Esophagus squamous epithelium (tissue), 5 donors: ENCODE results near the gene CD34. TPM values are rescaled to one million over a fixed set of nuclear protein-coding genes. Genes with fewer than 3 reads are reported as not detected.

ENCODE experiments used
- DNase-seq: peaks from one replicate; lab custom pipeline; 2025; lab: John Stamatoyannopoulos, UW
- H3K27ac ChIP-seq, 4 donors: fragments of 200-600 bp; sonication (generic); one replicate each; pipeline ENCODE4 v1.5.1; 2016 to 2019; ENCODE audit warnings: mild to moderate bottlenecking in 1 of 4
- H3K27me3 ChIP-seq, 4 donors: fragments of 200-600 bp; sonication (generic); 1 replicate in 3 of 4; 2 replicates in 1 of 4; pipeline versions ENCODE4 v1.5.1 to v1.6.0; 2017 to 2021; ENCODE audit warnings: antibody characterized with exemption in 1 of 4
- H3K36me3 ChIP-seq, 3 donors: fragments of 200-600 bp; sonication (generic); one replicate each; pipeline ENCODE4 v1.5.1; 2016 to 2019
- H3K4me1 ChIP-seq, 3 donors: fragments of 200-600 bp; sonication (generic); one replicate each; pipeline ENCODE4 v1.5.1; 2017 to 2019
- H3K4me3 ChIP-seq, 4 donors: fragments of 200-600 bp; sonication (generic); 1 replicate in 3 of 4; 2 replicates in 1 of 4; pipeline ENCODE4 v1.5.1; 2016 to 2019; ENCODE audit warnings: mild to moderate bottlenecking in 2 of 4, moderate library complexity in 1 of 4
- H3K9me3 ChIP-seq, 3 donors: fragments of 200-600 bp; sonication (generic); one replicate each; pipeline ENCODE4 v1.5.1; 2016 to 2019
- CTCF ChIP-seq, 6 experiments: fragments of 450-650 bp in 4 of 6; fragments of 200-600 bp in 2 of 6; sonication (generic) in 2 of 6; IDR thresholded peaks; one replicate each; pipeline ENCODE4 v1.5.1; 2016 to 2019; ENCODE audit warnings: antibody characterized with exemption in 6 of 6, mild to moderate bottlenecking in 4 of 6, moderate library complexity in 4 of 6
- POLR2A ChIP-seq, 4 donors: fragments of 450-650 bp; IDR thresholded peaks; one replicate each; pipeline ENCODE4 v1.6.1; 2017; ENCODE audit warnings: antibody characterized with exemption in 4 of 4, mild to moderate bottlenecking in 4 of 4, moderate library complexity in 3 of 4
- WGBS, 2 donors: methylation state at CpG; one replicate each; pipeline ENCODE4 v1.1.5; 2018; 5-methylcytosine and 5-hydroxymethylcytosine counted together
- intact Hi-C: fragments of 100-400 bp; cut with DNase I; formaldehyde crosslinking; loops from one replicate; pipeline ENCODE4 v1.15.0; 2022
- total RNA-seq, 4 donors: library from RNA; depleted of rRNA; stranded (reverse); fragments of >200 nt; gene quantifications; one replicate each; pipeline ENCODE4 v1.1.0, GENCODE V29; 2016
- donor health status: DM: yes; HTN: yes; CAD: no.

Gene CD34
- total RNA-seq, 4 donors from 2014 or later = 1.3 to 32.2 (median 11.0) TPM

- TF ChIP-seq CTCF (IDR thresholded peaks at IDR 0.05) (no peak), POLR2A (IDR thresholded peaks at IDR 0.05) (no peak)
Measured at GRCh38 chr1:207831517-207832327, 79.2 kb downstream of the CD34 start.

More at GRCh38 chr1:207831517-207832327, 79.2 kb downstream of the CD34 start:
- H3K4me1 ChIP-seq = peaks cover 39 to 95% (median 66%) of the 10 kb centered on the region in 3 donors
- no peak for DNase-seq
- H3K27ac ChIP-seq = peak overlapping the region; percentile 63 to 95 (median 76)
- no peaks in the 10 kb centered on the region for H3K27me3 ChIP-seq
- H3K36me3 ChIP-seq = peaks cover 0 to 30% (median 0%) of the 10 kb centered on the region in 3 donors
- H3K9me3 ChIP-seq = no peaks in the 10 kb centered on the region
- H3K4me3 ChIP-seq = no peak overlapping the region
- intact Hi-C loops = no loop called here
- 17 to 30% methylated on average over 9 of the region's 9 CpGs for WGBS, 2 donors

Other genes with a start within 250 kb of the CD34 start
- gene CD46, start 159.1 kb downstream of the CD34 start, total RNA-seq = 100 to 1,000 TPM; 131 to 191 (median 157) TPM